Gastrocnemius medialis (tissue), 4 donors: Measurements from ENCODE around the gene CENPP. TPM values are rescaled to one million over a fixed set of nuclear protein-coding genes. Genes with fewer than 3 reads are reported as not detected.

Experiments used
- ATAC-seq, 2 donors: fragments of 150-250 bp; one replicate each; pipeline ENCODE4 v1.9.1; 2016
- DNase-seq, 2 donors: peaks; one replicate each; pipeline ENCODE4 v3.0.0-alpha.2; 2019
- H3K27ac ChIP-seq, 4 donors: fragments of 200-600 bp; sonication (generic); 1 replicate in 1 of 4; 2 replicates in 3 of 4; pipeline ENCODE4 v1.5.1; 2016 to 2018; ENCODE audit warnings: mild to moderate bottlenecking in 2 of 4, moderate library complexity in 1 of 4
- H3K27me3 ChIP-seq, 3 donors: fragments of 200-600 bp; sonication (generic) in 2 of 3; 1 replicate in 1 of 3; 2 replicates in 2 of 3; pipeline versions ENCODE4 v1.5.1 to v1.6.0; 2016 to 2019; ENCODE audit warnings: mild to moderate bottlenecking in 1 of 3, moderate library complexity in 1 of 3
- H3K36me3 ChIP-seq, 2 donors: fragments of 200-600 bp; sonication (generic) in 1 of 2; one replicate each; pipeline ENCODE4 v1.5.1; 2017 to 2018
- H3K4me1 ChIP-seq, 2 donors: fragments of 200-600 bp; sonication (generic) in 1 of 2; one replicate each; pipeline ENCODE4 v1.5.1; 2016 to 2017; ENCODE audit warnings: mild to moderate bottlenecking in 2 of 2
- H3K4me3 ChIP-seq, 4 donors: fragments of 200-600 bp; sonication (generic) in 3 of 4; 1 replicate in 1 of 4; 2 replicates in 3 of 4; pipeline ENCODE4 v1.5.1; 2016 to 2019; ENCODE audit warnings: mild to moderate bottlenecking in 2 of 4
- H3K9me3 ChIP-seq, 3 donors: fragments of 200-600 bp; sonication (generic) in 2 of 3; 1 replicate in 1 of 3; 2 replicates in 2 of 3; pipeline ENCODE4 v1.5.1; 2016 to 2019
- POLR2A ChIP-seq, 2 donors: fragments of 450-650 bp; IDR thresholded peaks; one replicate each; pipeline ENCODE4 v1.6.1; 2017; ENCODE audit warnings: antibody characterized with exemption in 2 of 2, mild to moderate bottlenecking in 2 of 2, moderate library complexity in 2 of 2
- in situ Hi-C, 4 donors: fragments of 200-750 bp; cut with MboI; loops; one replicate each; pipeline versions ENCODE4 v1.15.0 to v1.8.0; 2017; ENCODE audit warnings: low sequenced_read_pairs in 4 of 4
- intact Hi-C: fragments of 100-400 bp; cut with DNase I; formaldehyde crosslinking; loops from one replicate; pipeline ENCODE4 v1.15.1; 2023; ENCODE audit warnings: low total_unique reads
- total RNA-seq, 4 donors: library from RNA; depleted of rRNA; stranded (reverse); fragments of >200 nt; gene quantifications; one replicate each; pipeline versions ENCODE4 v1.1.0 to v1.2.3, GENCODE V29; 2016
- TF ChIP-seq, protein P1 (sequence below), 5 experiments: fragments of 450-650 bp in 3 of 5; fragments of 200-600 bp in 2 of 5; sonication (generic) in 2 of 5; IDR thresholded peaks in 4 of 5; conservative IDR thresholded peaks in 1 of 5; 1 replicate in 4 of 5; 2 replicates in 1 of 5; pipeline ENCODE4 v1.5.1; 2016 to 2019; ENCODE audit warnings: antibody characterized with exemption in 5 of 5, mild to moderate bottlenecking in 3 of 5, moderate library complexity in 3 of 5

Gene CENPP
- total RNA-seq, 4 donors from 2014 or later = 1.8 to 11.5 (median 8.7) TPM

DNA sequence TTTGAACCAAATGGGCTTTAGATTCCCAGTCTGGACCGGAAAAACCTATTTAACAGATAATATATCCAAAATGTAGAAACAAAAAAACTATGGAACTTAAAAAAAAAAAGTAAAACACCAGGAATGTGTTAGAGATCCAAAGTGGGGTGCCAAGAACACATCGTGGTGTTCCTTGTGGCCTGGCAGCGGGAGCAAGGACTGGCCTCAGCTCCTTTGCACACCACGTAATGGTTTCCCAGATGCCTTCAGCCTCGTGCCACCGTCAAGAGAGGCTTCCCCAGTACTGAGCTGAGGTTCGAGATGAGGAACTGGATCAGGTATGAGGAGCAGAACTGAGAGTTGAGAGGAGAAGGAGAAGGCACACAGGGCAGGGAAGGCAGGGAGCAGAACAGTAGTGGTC is 153.0 kb downstream of the CENPP start:
- H3K27ac ChIP-seq = peak overlapping the region in 2 of 4 donors; percentile 3 to 15
- no peak for ATAC-seq
- in situ Hi-C loops = no loop called here

DNA sequence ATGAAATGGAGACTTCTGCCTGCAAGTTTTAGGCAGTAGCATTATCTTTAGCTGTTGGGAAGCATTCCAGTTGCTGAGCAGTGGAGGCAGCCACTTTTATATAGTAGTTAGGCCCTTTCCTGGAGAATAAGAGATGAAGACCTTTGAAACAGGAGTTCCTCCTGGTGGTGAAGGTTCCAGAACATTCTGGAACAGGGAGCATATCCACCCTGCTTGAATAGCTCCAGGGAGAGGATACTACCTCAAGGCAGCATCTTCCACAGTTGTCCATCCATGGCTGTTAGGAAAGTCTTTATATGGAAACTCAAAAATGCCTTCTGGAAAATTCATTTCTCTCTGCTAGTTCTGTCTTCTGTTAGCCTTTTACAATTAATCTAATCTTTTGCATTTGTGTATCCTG is 153.6 kb downstream of the CENPP start:
- DNase-seq (no peak), ATAC-seq (no peak)
- Histone ChIP-seq H3K27ac (peak overlapping the region in 2 of 4 donors; percentile 3 to 64), H3K9me3 (no peaks in the 10 kb centered on the region), H3K36me3 (no peaks in the 10 kb centered on the region), H3K4me1 (peaks cover 13 to 23% of the 10 kb centered on the region in 2 donors), H3K27me3 (no peaks in the 10 kb centered on the region), H3K4me3 (no peak overlapping the region)
- TF ChIP-seq, protein P1, sequence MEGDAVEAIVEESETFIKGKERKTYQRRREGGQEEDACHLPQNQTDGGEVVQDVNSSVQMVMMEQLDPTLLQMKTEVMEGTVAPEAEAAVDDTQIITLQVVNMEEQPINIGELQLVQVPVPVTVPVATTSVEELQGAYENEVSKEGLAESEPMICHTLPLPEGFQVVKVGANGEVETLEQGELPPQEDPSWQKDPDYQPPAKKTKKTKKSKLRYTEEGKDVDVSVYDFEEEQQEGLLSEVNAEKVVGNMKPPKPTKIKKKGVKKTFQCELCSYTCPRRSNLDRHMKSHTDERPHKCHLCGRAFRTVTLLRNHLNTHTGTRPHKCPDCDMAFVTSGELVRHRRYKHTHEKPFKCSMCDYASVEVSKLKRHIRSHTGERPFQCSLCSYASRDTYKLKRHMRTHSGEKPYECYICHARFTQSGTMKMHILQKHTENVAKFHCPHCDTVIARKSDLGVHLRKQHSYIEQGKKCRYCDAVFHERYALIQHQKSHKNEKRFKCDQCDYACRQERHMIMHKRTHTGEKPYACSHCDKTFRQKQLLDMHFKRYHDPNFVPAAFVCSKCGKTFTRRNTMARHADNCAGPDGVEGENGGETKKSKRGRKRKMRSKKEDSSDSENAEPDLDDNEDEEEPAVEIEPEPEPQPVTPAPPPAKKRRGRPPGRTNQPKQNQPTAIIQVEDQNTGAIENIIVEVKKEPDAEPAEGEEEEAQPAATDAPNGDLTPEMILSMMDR (IDR thresholded peaks at IDR 0.05 in 4 of 5, conservative IDR thresholded peaks at IDR 0.05 in 1 of 5) = no peak
- no peak for TF ChIP-seq POLR2A (IDR thresholded peaks at IDR 0.05)
- in situ Hi-C loops (no loop called here), intact Hi-C loops (no loop called here)

More for the DNA sequence above, 153.0 kb downstream of the CENPP start:
- no peak for TF ChIP-seq POLR2A (IDR thresholded peaks at IDR 0.05)
- TF ChIP-seq, protein P1 (IDR thresholded peaks at IDR 0.05 in 4 of 5, conservative IDR thresholded peaks at IDR 0.05 in 1 of 5) = no peak
- peaks cover 13 to 19% of the 10 kb centered on the region in 2 donors for H3K4me1 ChIP-seq
- no peaks in the 10 kb centered on the region for H3K27me3 ChIP-seq
- DNase-seq = no peak
- H3K4me3 ChIP-seq = no peak overlapping the region
- no peaks in the 10 kb centered on the region for H3K36me3 ChIP-seq
- H3K9me3 ChIP-seq = no peaks in the 10 kb centered on the region
- intact Hi-C loops = no loop called here

DNA sequence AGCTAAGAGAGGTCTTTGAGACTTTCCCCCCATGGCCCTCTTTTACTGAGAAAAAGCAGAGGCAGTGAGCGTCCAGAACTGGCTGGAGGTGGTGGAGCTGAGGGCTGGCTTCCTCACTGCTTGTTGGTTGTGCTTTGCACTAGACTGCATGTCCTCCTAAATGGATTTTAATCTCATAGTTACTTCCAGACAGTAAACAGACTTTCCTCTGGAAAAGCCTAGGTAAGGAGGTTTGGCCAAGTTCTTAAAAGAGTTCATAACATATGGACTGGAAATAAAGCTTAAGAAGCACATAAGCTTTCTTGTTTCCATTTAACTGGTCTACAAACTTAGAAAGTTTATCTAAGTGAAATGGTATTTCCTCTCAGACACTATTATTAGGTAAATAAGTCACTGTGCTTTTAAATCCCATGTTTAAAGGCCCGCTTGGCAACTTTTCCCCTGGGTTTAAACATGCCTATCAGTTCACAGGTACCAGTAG is 154.6 kb downstream of the CENPP start:
- in situ Hi-C loops (no loop called here), intact Hi-C loops (no loop called here)
- TF ChIP-seq POLR2A (IDR thresholded peaks at IDR 0.05) = no peak
- TF ChIP-seq, protein P1 (IDR thresholded peaks at IDR 0.05 in 4 of 5, conservative IDR thresholded peaks at IDR 0.05 in 1 of 5) = no peak
- peaks cover 13 to 24% of the 10 kb centered on the region in 2 donors for H3K4me1 ChIP-seq
- H3K27me3 ChIP-seq = no peaks in the 10 kb centered on the region
- H3K4me3 ChIP-seq = peak overlapping the region in 3 of 4 donors; percentile 11 to 27 (median 26)
- ATAC-seq (no peak), DNase-seq (no peak)
- peak overlapping the region; percentile 12 to 64 (median 55) for H3K27ac ChIP-seq
- no peaks in the 10 kb centered on the region for H3K36me3 ChIP-seq
- H3K9me3 ChIP-seq = no peaks in the 10 kb centered on the region

DNA sequence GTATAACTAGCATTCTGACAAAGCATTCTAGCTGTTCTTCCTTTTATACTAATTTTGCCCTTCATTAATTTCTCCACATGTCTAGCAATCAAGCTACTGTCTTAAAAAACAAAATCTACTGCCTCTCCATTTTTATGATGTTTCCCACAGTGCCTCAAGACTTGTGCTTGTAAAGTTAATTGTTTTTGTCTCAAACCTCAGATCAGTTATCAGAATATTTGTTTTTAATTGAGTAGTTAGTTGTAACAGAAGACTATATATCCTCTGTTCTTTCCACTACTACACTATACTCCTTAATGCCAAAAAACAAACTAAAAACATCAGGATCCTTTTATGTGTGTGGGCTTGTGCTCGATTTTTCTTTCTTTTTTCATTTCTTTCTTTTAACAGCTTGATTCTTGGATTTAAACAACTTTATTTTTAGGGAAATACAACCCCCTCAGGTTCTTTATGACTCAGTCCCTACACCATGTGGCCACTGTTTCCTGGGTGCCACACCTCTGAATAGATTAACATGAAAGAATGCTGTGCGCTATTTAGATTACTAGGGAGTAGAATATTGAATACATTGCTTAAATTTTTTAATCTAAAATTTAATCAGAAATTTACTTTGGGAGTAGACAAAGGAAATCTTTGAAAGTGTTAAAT is 155.4 kb downstream of the CENPP start:
- peak overlapping the region; percentile 12 to 64 (median 55) for H3K27ac ChIP-seq
- H3K36me3 ChIP-seq = no peaks in the 10 kb centered on the region
- no peak for ATAC-seq
- TF ChIP-seq POLR2A (IDR thresholded peaks at IDR 0.05) = no peak
- TF ChIP-seq, protein P1 (IDR thresholded peaks at IDR 0.05 in 4 of 5, conservative IDR thresholded peaks at IDR 0.05 in 1 of 5) = no peak
- H3K4me1 ChIP-seq = peaks cover 13 to 24% of the 10 kb centered on the region in 2 donors
- no peaks in the 10 kb centered on the region for H3K9me3 ChIP-seq
- intact Hi-C loops (no loop called here), in situ Hi-C loops (no loop called here)
- peak overlapping the region in 3 of 4 donors; percentile 11 to 27 (median 26) for H3K4me3 ChIP-seq
- DNase-seq = no peak
- H3K27me3 ChIP-seq = no peaks in the 10 kb centered on the region
